Measurements from ENCODE around the gene ZNF407.

ZNF407 gene

DNA sequence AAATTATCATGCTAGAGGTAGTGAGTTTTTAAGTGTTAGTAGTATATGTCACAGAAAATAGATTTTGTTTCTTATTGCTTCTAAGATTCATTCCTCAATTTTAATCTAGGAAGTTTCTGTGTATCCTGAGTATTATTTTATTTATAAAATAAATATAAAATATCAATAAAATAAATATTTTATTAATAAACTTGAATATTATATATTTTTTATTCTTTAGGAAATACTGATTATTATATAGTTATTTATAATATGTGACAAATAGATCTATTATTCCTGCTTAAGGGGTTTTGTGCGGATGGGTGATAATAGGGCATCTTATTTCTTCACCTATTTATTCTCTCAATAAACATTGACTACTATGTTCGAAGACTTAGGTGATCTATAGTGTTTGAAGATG, 191.0 kb downstream of the ZNF407 start:
- no peak for DNase-seq (ENCODE audit: low read depth)

DNA sequence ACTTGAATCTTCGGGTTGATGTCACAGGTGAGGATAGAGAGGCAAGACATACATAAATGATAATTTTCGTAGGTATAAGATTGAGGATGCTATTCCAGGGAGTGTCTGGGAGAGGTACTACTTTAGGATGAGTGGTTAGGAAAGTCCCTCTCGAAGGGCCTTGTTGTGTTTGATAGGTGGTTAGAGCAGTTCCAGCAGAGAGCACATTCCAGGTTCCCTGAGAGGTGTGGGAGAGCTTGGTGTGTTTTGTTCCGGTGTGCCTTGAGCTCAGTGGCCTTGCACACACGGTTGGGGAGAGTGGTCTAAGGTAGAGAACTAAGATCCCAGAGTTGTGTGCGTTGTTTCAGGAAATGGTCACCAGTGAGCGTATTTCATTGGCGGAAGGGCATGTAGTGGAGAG, 191.4 kb downstream of the ZNF407 start:
- no peak for DNase-seq (ENCODE audit: low read depth)

DNA sequence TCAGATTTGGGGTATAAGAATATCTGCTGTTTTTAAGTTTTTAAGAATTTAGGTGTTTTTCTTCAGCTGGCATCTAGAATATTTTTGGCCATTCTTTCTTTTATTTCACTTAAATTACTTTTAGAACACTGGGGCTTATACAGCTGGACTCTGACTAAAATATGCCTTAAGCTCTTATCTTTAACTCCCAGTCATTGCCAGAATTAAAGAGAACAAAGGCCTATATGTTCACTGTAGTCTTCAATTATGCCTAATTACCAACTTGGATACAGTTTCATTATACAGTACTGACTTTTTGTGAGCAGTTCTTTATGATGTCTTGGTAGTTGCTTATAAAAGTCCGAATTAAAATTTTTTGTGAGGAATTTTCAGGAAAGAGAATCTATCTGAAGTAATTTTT, 192.8 kb downstream of the ZNF407 start:
- DNase-seq (ENCODE audit: low read depth): no peak

DNA sequence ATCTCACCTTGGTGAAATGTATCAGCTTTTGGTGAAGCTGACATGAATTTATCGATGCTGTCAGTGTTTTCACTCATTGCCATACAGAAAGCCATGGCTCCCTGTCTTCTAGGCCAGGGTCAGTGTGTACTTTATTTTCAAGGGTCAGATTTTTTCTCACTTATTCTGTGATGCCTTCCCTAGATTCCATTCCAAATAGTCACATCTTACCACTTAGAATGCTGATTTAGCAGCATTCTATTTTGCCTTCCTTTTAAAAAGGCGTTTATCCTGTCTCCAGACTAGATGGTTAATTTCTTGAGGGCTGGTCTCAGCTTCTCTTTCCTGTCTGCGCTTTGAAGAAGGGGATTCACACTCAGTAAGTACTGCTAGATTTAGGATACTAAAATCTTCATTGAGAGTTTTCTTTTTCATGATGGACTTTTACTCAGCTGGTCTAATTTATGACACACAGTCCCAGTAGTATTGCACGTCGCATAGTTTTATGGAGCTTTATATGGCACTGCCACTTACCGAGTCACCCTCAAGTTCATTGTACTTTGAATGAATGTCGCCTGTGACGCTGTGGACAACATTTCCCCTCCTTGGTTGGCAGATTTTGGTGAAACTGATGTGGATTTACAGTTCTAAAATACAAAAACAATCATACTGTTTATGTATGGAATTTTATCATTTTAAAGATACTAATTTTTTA, 194.0 kb downstream of the ZNF407 start:
- no peak for DNase-seq (ENCODE audit: low read depth)

DNA sequence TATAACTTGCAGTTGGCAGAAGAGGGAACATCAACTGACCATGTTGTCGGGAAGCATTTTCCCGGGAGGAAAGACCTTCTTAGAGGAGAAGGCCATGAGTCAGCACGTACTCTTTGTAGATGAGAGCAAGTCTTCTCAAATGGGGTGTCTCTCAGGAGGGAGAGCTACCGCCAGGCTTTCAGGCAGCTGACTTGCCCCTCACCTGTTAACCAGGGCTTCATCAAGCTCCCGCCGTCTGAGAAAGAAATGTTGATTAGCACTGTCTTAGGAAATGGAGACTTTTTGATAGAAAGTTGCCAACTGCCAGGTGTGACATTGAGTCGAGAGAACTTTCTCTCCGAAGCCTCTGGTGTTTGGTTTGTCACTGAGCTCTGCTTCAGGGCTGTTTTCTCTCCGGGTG, 196.1 kb downstream of the ZNF407 start:
- no peak for DNase-seq (ENCODE audit: low read depth)

DNA sequence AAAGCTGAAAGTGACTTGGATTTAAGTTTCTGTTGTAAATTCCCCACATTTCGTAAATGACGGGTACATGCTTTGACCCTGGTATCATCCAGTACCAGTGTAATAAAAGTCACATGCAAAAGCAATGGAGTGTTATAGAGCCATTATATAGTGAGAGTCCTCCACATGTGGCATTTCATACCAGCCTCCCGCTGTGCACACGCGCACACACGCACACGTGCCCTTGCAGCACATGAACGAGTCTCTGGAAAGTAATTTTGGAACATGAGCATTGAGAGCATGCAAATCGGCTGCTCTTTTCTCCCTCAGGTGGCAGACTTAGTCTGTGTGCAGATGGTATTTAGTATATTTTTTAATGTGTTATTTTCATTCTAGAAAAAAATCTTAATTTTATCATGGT, 198.1 kb downstream of the ZNF407 start:
- DNase-seq (ENCODE audit: low read depth): no peak

DNA sequence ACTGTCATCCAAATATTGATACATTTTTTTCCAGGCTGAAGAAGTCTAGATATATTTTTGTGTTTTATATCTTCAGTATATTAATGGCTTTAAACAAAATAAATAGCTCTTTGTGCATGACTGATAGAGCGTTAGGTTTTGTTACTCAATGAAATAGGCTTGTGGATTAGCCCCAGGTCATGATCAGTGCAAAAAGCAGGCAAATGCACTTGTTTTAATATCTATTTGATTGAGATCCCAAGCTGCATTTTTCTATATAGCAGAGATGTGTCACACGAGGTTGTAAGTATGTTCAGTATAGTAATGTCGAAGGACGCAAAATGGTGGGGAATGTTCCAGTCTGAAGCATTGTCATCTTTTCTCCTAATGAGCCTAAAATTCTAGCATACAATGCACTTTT, 198.5 kb downstream of the ZNF407 start:
- DNase-seq (ENCODE audit: low read depth): no peak

DNA sequence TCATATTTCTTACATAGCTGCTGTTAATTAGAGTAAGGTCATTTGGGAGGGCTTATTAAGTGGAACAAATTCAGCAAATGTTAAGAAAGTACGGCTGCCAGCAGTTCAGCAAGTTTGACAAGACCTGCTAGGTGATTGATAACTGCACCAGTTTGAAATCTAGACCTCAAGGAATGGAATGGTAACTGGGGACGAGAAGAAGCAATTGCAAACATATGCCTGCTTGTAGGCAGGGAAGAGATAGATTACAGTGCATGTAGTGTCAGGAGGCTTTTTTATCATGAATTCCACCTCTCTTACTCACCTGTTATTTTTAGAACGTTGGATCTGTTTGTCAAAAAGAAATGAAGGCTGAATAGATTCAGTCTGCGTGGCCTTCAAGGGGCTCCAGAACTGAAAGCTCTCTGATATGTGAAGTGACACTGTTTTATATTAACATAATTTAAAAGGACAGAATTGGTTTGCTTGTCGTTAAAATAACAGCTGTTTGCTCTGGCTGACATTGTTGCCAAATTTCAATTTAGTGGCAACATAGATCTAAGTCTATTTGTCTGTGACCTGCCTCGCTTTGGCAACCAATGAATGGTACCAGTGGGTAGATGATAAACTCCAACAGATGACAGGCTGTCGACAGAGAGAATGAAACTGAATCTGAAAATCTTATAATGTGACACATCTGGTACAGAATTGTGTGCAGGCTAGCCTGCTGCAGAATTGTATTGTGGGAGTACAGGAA, 199.3 kb downstream of the ZNF407 start:
- no peak for DNase-seq (ENCODE audit: low read depth)

DNA sequence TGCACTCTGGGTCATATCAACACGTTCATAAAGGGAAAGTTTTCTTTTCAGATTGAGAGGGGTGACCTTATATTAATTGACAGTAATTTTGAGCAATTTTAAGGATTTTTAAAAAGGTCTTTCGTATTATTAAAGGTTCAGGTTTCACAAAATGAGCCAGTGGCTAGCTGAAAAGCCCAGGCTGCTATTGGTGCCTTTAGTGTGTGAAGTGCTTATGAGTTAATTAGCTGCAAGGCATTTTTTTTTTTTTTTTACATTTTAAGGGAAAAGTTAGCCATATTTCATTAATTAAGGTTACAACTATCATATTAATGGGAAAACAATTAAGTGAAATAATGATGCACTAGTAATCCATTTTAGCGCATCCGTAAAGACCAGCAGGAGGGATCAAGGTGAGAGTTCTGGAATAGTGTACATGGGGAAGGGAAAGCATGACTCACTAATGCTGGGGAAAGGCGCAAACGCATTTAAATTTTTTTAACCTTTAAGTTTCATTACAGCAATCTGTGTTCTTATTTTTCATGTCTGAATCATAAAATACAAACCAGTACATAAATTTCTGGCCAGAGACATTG, 200.0 kb downstream of the ZNF407 start:
- DNase-seq (ENCODE audit: low read depth): no peak

DNA sequence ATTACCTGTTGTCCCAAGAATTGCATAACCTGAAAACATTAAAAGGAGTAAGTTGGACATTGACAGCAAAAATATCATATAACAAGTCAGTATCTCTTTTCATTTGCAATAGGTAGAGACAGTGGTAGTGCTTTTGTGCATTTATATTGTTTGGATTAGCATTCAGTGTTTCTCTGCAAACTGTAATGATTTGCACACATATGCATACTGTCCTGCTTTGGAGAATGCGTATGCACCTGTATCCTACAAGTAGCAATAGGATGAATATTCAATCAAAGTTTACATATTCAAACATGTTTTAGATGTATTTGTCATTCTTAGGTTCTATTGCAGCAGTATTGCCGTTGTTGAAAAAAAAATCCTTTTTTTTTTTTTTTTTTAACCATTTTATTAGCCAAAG, 201.9 kb downstream of the ZNF407 start:
- DNase-seq (ENCODE audit: low read depth): no peak

DNA sequence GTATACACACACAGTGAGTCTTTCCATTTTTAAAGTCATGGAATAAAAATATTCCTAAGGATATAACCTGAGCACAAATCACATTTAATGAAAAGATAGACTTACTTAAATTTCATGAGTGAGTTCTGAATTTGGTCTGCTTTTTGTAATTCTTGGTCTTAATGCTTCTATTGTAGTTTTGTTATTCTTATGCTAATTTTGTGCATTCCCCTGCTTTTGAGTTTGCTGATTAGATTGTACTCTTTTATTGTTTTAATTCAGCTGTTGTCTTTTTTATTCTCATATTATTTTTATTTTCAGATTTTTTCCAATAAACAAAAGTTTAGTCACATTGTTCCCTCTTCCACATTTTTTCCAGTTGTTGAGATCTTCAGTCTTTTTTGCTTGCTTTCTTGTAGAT, 202.4 kb downstream of the ZNF407 start:
- no peak for DNase-seq (ENCODE audit: low read depth)

DNA sequence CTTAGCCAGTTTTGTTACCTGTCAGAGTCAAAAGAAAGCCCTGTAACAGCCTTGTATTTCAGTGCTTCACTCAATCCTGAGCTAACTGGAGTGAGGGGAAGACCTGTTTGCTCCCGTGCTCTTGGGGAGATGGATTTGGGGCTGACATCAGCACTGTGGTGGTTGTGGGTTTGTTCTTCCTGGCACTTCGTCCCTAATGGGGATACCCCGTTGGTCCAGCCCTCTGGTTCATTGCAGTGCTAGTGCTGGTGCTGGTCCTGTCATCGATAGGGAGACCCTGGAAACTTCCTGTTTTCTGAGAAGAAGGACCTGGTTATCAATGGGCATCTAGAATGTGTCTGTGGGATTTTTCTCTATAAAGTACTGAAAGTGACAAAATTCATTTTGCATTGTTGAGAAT, 205.4 kb downstream of the ZNF407 start:
- no peak for DNase-seq (ENCODE audit: low read depth)

DNA sequence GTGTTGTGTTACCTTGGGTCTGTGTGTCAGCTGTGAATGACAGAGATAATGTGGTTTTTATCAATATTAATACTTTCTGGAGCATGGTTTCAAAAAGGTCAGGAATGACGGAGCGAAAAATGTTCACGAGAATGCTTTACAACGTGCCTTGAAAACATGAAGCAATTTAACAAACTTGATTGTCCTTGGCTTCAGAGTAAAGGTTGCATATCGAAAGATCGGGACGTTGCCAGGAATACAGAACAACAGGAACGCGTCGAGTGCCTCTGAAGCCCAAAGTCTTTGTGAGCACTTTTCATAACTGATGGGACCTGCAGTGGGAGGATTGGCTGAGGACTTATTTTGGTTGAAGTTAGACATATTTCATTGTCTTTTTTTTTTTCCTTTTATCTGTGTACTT, 206.1 kb downstream of the ZNF407 start:
- DNase-seq (ENCODE audit: low read depth): no peak

DNA sequence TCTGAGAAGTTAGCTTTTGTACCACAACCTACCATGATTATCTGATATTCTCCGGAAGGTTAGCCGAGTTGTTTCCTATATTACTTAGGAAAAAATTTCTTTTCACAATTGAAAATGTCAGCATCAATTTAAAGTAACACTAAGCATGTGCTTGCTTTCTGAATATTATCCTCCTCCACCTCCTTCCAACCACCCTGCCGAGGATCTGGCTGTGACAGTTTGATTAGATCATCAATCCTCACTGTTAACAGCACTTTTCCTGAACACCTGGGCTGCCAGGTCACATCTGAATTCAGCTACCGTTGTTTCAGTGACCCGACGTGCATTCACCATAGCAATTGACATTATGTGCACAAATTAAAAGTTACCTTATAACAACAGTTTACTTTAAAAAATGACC, 207.0 kb downstream of the ZNF407 start:
- DNase-seq (ENCODE audit: low read depth): no peak

DNA sequence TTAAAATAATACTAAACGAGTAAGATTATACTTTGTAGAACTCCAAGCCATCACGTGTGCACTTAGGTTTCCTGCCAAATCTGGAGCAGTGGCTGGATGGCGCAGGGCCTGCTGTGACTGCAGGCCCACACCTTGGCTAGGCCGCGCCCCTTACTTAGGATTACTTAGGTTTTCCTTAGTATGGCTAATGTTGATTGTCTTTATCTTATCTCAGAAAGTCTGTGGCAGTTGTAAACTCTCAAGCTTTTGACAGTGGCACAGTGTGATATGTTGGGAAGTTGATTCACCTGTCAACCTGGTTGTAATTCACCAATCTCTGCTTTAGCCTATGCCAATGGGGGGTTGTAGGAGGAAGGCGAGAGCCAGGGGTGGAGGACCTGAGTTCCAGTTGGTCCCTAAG, 208.4 kb downstream of the ZNF407 start:
- no peak for DNase-seq (ENCODE audit: low read depth)

DNA sequence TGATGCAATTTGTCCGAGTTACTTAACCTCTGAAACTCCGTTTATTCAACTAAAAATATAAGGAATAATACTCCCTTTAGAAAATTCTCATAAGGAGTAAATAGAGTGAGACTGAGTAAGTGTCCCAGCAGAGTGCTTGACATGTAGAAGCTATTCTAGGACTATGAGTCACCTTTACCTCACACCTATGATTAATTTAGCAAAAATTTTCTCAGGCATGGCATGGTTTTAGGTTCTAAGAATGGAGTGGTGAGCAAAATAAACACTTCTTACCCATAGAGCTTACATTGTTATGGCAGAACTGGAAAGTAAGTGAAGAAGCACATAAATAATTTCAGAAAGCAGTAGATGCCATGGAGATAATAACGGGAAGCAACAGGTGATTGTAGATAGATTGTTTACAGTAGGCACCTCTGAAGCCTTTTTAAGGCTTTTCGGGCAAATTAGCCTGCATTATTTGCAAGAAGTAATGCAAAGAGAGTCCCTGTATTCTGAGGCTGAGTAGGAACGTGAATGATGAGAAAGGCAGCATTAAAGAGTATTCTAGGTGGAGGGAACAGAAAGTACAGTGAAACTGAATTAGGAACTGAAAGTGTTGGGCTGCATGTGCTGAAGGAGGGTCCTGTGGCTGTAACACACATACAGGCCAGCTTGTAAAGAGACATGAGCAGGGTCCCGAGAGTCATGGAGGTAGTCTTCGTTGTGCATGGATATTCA, 209.2 kb downstream of the ZNF407 start:
- no peak for DNase-seq (ENCODE audit: low read depth)

DNA sequence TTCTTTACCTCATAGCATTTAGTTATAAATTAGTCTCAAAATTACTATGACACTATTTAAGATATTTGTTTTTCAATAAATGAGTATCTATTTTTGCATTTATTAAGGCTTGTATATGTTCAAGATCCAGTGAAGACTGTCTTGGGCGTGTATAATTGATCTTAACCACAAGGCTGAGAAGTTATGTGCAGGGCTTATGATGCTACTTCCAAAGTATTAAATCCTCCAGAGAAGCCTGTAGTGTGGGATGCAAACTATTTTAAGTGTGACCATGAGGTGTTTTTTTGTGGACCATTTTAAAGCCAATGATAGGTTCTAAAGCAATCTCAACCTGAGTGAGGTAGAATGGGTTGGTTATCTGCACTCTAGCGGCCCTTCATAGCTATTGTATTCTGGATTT, 219.9 kb downstream of the ZNF407 start:
- DNase-seq (ENCODE audit: low read depth): no peak

DNA sequence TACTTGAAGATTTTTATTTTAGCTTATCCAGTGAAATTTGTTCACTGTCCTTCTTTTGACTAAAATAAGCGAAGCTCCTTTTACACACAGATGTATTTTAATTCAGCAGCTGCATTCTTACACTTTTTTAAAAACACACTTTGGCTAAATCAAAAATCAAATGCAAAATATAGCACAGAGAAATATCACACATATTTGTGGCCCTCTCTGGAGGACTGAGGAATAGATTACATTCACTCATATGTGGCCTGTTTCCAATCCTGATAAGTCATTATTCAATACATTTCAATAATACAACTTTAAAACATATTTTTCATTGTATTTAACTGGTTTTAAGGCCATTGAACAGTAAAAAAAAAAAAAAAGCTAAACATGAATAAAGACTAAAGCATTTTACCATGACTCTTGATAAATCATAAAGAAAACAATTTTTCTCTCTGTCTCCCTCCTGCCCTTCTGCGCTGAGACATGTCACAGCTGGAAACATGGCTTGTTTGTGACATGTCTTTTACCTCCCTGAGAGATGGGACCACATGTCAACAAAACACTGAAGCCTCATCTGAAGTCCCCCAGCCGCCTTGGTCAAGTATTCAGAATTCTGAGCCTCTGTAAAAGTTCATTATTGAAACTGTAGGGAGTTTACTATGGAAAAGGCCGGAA, 221.0 kb downstream of the ZNF407 start:
- no peak for DNase-seq (ENCODE audit: low read depth)

DNA sequence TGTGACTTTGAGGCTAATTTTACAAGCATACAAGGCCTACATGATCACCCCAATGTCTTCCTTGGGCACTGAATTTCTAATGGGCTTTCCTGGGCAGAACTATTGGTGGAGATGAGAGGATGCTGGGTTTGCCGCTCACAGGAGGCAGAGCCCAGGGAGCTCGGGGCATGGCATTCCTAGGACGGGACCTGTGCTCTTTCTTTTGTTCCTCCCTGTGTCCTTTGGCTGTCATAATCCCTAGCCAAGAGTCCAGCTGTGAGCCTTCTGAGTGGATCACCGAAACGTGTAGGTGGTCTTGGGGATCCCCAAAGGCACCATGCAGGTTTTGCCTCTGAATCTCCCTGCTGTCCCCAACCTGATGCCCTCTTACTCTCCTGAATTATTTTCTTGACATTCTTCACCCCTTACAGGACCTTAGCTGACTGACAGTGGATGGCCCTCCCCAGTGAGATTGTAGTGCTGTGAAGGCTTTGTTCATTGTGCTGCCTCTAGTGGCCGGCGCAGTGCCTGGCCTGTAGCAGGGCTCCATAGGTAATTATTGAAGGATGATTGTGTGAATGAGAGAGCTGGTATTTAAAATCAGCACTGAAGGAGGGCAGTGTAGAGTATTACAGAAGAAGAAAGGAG, 221.9 kb downstream of the ZNF407 start:
- DNase-seq (ENCODE audit: low read depth): no peak

DNA sequence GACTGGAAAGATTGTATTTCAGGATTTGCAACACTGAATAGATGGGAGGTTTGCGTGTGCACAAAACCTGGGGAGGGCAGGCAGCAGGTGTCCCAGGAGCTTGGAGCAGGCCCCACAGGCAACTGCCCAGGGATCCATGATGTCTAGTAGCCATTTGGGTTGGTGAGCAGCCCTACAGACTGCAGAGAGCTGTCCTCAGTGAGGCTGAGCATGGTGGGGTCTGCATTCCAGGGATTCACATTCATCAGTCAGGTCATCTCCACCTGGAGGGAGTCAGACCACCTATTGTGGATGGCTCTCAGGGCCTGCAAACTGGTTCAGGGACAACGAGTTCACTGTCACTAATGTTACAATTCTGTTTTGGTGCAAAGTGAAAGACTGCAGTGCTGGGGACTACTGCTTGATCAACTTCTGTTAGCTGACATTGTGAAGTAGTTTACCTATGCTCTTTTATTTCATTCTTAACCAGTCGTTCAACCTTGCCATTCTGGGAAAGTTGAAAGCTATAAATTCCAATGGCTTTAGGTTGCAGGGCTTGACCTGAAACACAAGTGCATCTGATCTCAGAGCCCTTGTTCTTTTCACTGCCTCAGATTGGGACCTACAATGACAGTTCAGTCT, 222.6 kb downstream of the ZNF407 start:
- DNase-seq (ENCODE audit: low read depth): no peak

DNA sequence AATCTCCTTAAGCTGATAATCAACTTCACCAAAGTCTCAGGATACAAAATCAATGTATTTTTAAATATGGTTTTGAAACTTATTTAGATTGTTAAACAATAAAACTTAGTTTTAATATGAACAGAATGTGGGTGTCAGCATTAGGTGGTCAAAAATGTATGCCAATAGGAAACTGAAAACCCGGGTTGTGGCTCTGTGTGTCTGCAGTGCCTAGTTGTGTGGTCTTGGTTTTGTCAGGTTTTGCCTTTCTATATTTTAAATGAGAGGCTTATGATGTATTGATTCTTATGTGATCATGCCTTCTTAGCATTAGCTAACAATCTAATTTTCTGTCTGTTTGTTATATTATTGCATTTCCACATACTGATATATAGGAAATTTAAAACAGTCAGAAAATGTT, 227.8 kb downstream of the ZNF407 start:
- DNase-seq (ENCODE audit: low read depth): no peak

DNA sequence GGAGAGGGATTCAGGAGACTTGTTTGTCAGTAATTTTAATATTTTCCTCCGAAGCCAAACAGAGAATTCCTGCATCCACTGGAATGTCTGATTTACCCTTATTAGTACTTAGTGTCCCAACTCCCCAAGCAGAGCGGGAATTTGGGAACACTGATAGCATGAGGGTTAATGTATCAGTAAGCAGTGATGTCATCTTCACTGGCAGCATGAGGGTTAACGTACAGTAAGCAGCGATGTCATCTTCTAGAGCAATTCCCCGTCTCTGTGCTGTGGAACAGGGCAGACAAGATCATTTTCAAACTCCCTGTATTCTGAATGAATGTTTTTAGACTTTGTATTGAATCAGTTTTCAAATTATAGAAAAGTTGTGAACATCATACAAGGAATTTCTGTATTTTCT, 228.9 kb downstream of the ZNF407 start:
- DNase-seq (ENCODE audit: low read depth): no peak
